ENCODE results near the gene PRR7. TPM values are rescaled to one million over a fixed set of nuclear protein-coding genes. Genes with fewer than 3 reads are reported as not detected.

The PRR7 gene
- polyA plus RNA-seq, 1 of the 3 experiments (the other 2 are of a cell fraction) = 17.1 TPM

DNA sequence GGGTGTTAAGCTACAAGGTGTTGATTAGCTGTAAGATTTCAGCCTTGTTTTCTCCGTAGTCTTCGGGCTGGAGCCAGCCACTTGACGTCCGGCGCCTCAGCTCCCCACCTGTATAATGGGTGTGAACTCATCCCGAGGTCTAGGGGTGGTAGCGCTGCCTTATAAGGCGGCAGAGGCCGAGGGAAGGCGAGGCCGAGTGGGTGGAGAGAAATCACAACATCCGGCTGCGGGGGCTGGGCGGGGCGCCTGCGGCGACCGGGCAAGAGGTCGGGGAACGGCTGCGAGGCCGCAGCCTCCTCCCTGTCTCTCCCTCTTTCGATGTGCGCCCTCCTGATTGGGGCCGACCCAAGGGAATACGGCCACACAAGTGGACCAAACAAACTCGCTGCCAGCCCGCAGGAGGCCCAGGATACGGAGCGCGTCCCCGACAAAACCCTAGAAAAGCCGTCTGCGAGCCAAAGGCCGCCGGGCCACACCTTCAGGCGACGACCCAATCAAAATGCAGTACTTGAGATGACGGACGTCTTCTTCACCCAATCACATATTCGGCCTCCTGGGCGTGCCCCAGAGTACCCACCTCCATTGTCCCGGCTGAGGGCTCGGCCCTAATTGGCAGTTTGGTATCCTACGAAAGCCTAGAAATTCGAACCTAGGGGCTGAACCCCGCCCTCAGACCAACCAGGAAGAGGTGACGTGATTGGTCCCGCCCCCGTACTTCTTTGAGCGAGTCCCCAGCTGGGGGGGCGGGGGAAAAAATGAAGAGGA, 20.6 kb upstream of the PRR7 start:
- H3F3A ChIP-seq (replicated peaks; ENCODE audit: insufficient read depth) = peaks cover 12% of the 10 kb centered on the region
- WGBS (ENCODE audit: low lambda C conversion rate) = 4% methylated on average over 28 of the region's 52 CpGs
- H3K4me3 ChIP-seq (ENCODE audit: low read depth in 2 of 2, low read length in 1 of 2) = peak overlapping the region; percentile 53 to 68
- H3K9me3 ChIP-seq = no peaks in the 10 kb centered on the region
- H3K36me3 ChIP-seq (replicated peaks in 1 of 2; ENCODE audit: control insufficient read depth in 1 of 2, insufficient read depth in 2 of 2, low read length in 1 of 2) = peaks cover 0 to 4% of the 10 kb centered on the region in 2 experiments
- H4K20me1 ChIP-seq (ENCODE audit: insufficient read depth) = 0 out of 2 replicates have a peak, but pooled peaks cover 13% of the 10 kb centered on the region
- no peaks in the 10 kb centered on the region for H3K27me3 ChIP-seq (ENCODE audit: insufficient read depth)
- H3K4me2 ChIP-seq = peak overlapping the region; percentile 69
- H3K27ac ChIP-seq (ENCODE audit: low read depth in 2 of 2, low read length in 1 of 2) = peak overlapping the region; percentile 89 to 92
- CTCF ChIA-PET = interaction anchor here (0.9 to 10.8 kb wide), 13 partner anchors 15 to 313 kb away, joined by 3 to 120 read pairs (median 4); no protein-coding TSS in a partner anchor
- H2AFZ ChIP-seq (ENCODE audit: low read depth) = peak overlapping the region; percentile 85
- no peaks in the 10 kb centered on the region for H3K9me2 ChIP-seq
- DNase-seq = peak; percentile 99
- H3K4me1 ChIP-seq (ENCODE audit: control insufficient read depth in 1 of 2, insufficient read depth in 2 of 2, low read depth in 1 of 2, low read length in 1 of 2) = peaks cover 5 to 33% of the 10 kb centered on the region in 2 experiments; a peak in 2 of 4 replicates
- POLR2A ChIA-PET = interaction anchor here (0.6 to 2.1 kb wide), 8 partner anchors 11 to 115 kb away, joined by 3 to 16 read pairs (median 6); partner anchors contain the start of gene PRR7
- H3K9ac ChIP-seq = peak overlapping the region; percentile 73
- H3K79me2 ChIP-seq (ENCODE audit: insufficient read depth) = peaks cover 30% of the 10 kb centered on the region
- TF ChIP-seq MXI1 (IDR thresholded peaks at IDR 0.05; ENCODE audit: low read depth, low read length) = peak; percentile 22; the same call in 1 of the 2 replicates
- TF ChIP-seq, protein P1, sequence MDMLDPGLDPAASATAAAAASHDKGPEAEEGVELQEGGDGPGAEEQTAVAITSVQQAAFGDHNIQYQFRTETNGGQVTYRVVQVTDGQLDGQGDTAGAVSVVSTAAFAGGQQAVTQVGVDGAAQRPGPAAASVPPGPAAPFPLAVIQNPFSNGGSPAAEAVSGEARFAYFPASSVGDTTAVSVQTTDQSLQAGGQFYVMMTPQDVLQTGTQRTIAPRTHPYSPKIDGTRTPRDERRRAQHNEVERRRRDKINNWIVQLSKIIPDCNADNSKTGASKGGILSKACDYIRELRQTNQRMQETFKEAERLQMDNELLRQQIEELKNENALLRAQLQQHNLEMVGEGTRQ (IDR thresholded peaks at IDR 0.05; ENCODE audit: borderline replicate concordance, low read depth, low read length) = no peak
- TF ChIP-seq SMC3 (IDR thresholded peaks at IDR 0.05; ENCODE audit: low read depth, low read length) = no peak
- TF ChIP-seq, protein P2, sequence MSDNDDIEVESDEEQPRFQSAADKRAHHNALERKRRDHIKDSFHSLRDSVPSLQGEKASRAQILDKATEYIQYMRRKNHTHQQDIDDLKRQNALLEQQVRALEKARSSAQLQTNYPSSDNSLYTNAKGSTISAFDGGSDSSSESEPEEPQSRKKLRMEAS (IDR thresholded peaks at IDR 0.05; ENCODE audit: low read depth) = no peak; the same call in 1 of the 2 replicates
- TF ChIP-seq, protein P3, sequence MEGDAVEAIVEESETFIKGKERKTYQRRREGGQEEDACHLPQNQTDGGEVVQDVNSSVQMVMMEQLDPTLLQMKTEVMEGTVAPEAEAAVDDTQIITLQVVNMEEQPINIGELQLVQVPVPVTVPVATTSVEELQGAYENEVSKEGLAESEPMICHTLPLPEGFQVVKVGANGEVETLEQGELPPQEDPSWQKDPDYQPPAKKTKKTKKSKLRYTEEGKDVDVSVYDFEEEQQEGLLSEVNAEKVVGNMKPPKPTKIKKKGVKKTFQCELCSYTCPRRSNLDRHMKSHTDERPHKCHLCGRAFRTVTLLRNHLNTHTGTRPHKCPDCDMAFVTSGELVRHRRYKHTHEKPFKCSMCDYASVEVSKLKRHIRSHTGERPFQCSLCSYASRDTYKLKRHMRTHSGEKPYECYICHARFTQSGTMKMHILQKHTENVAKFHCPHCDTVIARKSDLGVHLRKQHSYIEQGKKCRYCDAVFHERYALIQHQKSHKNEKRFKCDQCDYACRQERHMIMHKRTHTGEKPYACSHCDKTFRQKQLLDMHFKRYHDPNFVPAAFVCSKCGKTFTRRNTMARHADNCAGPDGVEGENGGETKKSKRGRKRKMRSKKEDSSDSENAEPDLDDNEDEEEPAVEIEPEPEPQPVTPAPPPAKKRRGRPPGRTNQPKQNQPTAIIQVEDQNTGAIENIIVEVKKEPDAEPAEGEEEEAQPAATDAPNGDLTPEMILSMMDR (IDR thresholded peaks at IDR 0.05) = no peak
- TF ChIP-seq NRF1 (IDR thresholded peaks at IDR 0.05; ENCODE audit: low read depth, low read length) = no peak
- no peak for TF ChIP-seq TEAD4 (IDR thresholded peaks at IDR 0.05; ENCODE audit: borderline replicate concordance, insufficient read depth)
- no peak for TF ChIP-seq GATA2 (CRISPR knock-in tag; IDR thresholded peaks at IDR 0.05)
- TF ChIP-seq EZH2phosphoT487 (IDR thresholded peaks at IDR 0.05; ENCODE audit: borderline replicate concordance, low read depth) = no peak
- TF ChIP-seq FOXJ3 (CRISPR knock-in tag; IDR thresholded peaks at IDR 0.05) = no peak
- no peak for TF ChIP-seq JUND (IDR thresholded peaks at IDR 0.05)
- no peak for TF ChIP-seq TCF12 (IDR thresholded peaks at IDR 0.05)
- no peak for TF ChIP-seq EP300 (IDR thresholded peaks at IDR 0.05; ENCODE audit: borderline replicate concordance in 1 of 2, low read depth in 1 of 2, low read length in 1 of 2)
- TF ChIP-seq, protein P4, sequence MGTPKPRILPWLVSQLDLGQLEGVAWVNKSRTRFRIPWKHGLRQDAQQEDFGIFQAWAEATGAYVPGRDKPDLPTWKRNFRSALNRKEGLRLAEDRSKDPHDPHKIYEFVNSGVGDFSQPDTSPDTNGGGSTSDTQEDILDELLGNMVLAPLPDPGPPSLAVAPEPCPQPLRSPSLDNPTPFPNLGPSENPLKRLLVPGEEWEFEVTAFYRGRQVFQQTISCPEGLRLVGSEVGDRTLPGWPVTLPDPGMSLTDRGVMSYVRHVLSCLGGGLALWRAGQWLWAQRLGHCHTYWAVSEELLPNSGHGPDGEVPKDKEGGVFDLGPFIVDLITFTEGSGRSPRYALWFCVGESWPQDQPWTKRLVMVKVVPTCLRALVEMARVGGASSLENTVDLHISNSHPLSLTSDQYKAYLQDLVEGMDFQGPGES (IDR thresholded peaks at IDR 0.05; ENCODE audit: low read depth, low read length) = peak; percentile 69
- no peak for TF ChIP-seq YY1 (IDR thresholded peaks at IDR 0.05; ENCODE audit: low read depth)
- TF ChIP-seq MEF2A (IDR thresholded peaks at IDR 0.05; ENCODE audit: borderline replicate concordance, low read depth) = no peak
- no peak for TF ChIP-seq FOSL2 (IDR thresholded peaks at IDR 0.05; ENCODE audit: borderline replicate concordance, low read depth)
- TF ChIP-seq RCOR1 (IDR thresholded peaks at IDR 0.05; ENCODE audit: low read length) = no peak
- TF ChIP-seq, protein P5, sequence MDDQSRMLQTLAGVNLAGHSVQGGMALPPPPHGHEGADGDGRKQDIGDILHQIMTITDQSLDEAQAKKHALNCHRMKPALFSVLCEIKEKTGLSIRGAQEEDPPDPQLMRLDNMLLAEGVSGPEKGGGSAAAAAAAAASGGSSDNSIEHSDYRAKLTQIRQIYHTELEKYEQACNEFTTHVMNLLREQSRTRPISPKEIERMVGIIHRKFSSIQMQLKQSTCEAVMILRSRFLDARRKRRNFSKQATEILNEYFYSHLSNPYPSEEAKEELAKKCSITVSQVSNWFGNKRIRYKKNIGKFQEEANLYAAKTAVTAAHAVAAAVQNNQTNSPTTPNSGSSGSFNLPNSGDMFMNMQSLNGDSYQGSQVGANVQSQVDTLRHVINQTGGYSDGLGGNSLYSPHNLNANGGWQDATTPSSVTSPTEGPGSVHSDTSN (IDR thresholded peaks at IDR 0.05) = peak; percentile 99
- TF ChIP-seq RXRA (IDR thresholded peaks at IDR 0.05; ENCODE audit: borderline replicate concordance, low read depth) = no peak
- TF ChIP-seq, protein P6, sequence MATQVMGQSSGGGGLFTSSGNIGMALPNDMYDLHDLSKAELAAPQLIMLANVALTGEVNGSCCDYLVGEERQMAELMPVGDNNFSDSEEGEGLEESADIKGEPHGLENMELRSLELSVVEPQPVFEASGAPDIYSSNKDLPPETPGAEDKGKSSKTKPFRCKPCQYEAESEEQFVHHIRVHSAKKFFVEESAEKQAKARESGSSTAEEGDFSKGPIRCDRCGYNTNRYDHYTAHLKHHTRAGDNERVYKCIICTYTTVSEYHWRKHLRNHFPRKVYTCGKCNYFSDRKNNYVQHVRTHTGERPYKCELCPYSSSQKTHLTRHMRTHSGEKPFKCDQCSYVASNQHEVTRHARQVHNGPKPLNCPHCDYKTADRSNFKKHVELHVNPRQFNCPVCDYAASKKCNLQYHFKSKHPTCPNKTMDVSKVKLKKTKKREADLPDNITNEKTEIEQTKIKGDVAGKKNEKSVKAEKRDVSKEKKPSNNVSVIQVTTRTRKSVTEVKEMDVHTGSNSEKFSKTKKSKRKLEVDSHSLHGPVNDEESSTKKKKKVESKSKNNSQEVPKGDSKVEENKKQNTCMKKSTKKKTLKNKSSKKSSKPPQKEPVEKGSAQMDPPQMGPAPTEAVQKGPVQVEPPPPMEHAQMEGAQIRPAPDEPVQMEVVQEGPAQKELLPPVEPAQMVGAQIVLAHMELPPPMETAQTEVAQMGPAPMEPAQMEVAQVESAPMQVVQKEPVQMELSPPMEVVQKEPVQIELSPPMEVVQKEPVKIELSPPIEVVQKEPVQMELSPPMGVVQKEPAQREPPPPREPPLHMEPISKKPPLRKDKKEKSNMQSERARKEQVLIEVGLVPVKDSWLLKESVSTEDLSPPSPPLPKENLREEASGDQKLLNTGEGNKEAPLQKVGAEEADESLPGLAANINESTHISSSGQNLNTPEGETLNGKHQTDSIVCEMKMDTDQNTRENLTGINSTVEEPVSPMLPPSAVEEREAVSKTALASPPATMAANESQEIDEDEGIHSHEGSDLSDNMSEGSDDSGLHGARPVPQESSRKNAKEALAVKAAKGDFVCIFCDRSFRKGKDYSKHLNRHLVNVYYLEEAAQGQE (IDR thresholded peaks at IDR 0.05; ENCODE audit: low read depth, low read length) = 0 out of 2 replicates have a peak, but pooled peaks have one; percentile 1
- TF ChIP-seq CHD2 (IDR thresholded peaks at IDR 0.05; ENCODE audit: low read length, partially characterized antibody) = peak; percentile 64
- peak; percentile 67 for TF ChIP-seq GABPA (IDR thresholded peaks at IDR 0.05; ENCODE audit: low read depth)
- TF ChIP-seq POLR2AphosphoS5 (IDR thresholded peaks at IDR 0.05; ENCODE audit: low read depth, low read length) = peak; percentile 71

Data from SK-N-SH (cell line).